Panc1 (cell line): Measurements from ENCODE around the gene SEC61G. TPM values are rescaled to one million over a fixed set of nuclear protein-coding genes. Genes with fewer than 3 reads are reported as not detected.

Experiments
- ATAC-seq: fragments of 200-7000 bp; cut with Tn5 transposase; 2 replicates; pipeline ENCODE4 v1.9.1; 2020; ENCODE audit warnings: mild to moderate bottlenecking, moderate library complexity
- BruUV-seq: library from RNA; stranded (reverse); fragments of 400-500 nt; replicated peaks from 2 replicates; lab custom pipeline; 2021; lab: Mats Ljungman, UMichigan
- CTCF ChIA-PET: fragments of 300-600 bp; sonication (Branson Sonifier 250); formaldehyde crosslinking; loops from one replicate; lab custom pipeline; 2022; ENCODE audit warnings: antibody characterized with exemption; lab: Charles Lee
- POLR2A ChIA-PET: fragments of 300-600 bp; sonication (Branson Sonifier 250); formaldehyde crosslinking; loops from one replicate; lab custom pipeline; 2022; ENCODE audit warnings: antibody characterized with exemption; lab: Charles Lee
- DNase-seq: peaks from one replicate; pipeline ENCODE4 v3.0.0-alpha.2; 2010; ENCODE audit warnings: low read depth, low spot score
- H3K27ac ChIP-seq: 2 replicates; pipeline ENCODE4 v1.5.1; 2011; ENCODE audit warnings: mild to moderate bottlenecking, low read length, inconsistent platforms
- H3K27me3 ChIP-seq: fragments of 200-500 bp; sonication (Bioruptor generic); 2 replicates; pipeline ENCODE4 v1.6.0; 2014; ENCODE audit warnings: low read length, inconsistent platforms; ENCODE audit not compliant: control insufficient read depth, insufficient read depth
- H3K36me3 ChIP-seq: fragments of 200-500 bp; sonication (Bioruptor generic); 2 replicates; pipeline ENCODE4 v1.5.1; 2014; ENCODE audit warnings: inconsistent platforms, mild to moderate bottlenecking, low read length, moderate library complexity; ENCODE audit not compliant: control insufficient read depth, insufficient read depth
- H3K4me1 ChIP-seq: 2 replicates; pipeline ENCODE4 v1.5.1; 2011; ENCODE audit warnings: inconsistent platforms, mild to moderate bottlenecking, low read length, moderate library complexity; ENCODE audit not compliant: control insufficient read depth, insufficient read depth
- H3K4me3 ChIP-seq, 2 experiments: 2 replicates each; pipeline ENCODE4 v1.5.1; 2011 to 2012; ENCODE audit warnings: low read depth in 2 of 2, low read length in 2 of 2, mild to moderate bottlenecking in 2 of 2, inconsistent platforms in 1 of 2, moderate library complexity in 1 of 2
- H3K9me3 ChIP-seq: fragments of 200-500 bp; sonication (Bioruptor generic); 2 replicates; pipeline ENCODE4 v1.5.1; 2014; ENCODE audit warnings: low read depth, mild to moderate bottlenecking, inconsistent platforms, low read length, moderate library complexity; ENCODE audit not compliant: control insufficient read depth, insufficient read depth
- POLR2AphosphoS5 ChIP-seq: IDR thresholded peaks from 2 replicates; pipeline ENCODE4 v1.6.1; 2012; ENCODE audit warnings: mild to moderate bottlenecking, low read depth, low read length, moderate library complexity
- SIN3A ChIP-seq: IDR thresholded peaks from 2 replicates; pipeline ENCODE4 v1.6.1; 2012; ENCODE audit warnings: low read depth, mild to moderate bottlenecking, low read length, moderate library complexity, borderline replicate concordance; ENCODE audit not compliant: insufficient read depth
- TCF7L2 ChIP-seq: IDR thresholded peaks from 2 replicates; pipeline ENCODE4 v1.6.1; 2011; ENCODE audit warnings: mild to moderate bottlenecking, low read depth, low read length, inconsistent platforms
- in situ Hi-C: cut with HindIII; loops from 2 replicates; pipeline ENCODE4 v1.10.0; 2016; ENCODE audit warnings: low sequenced_read_pairs, low pct_unique_long_range_greater_than_20kb
- intact Hi-C: fragments of 100-400 bp; cut with micrococcal nuclease; formaldehyde crosslinking; loops from one replicate; pipeline ENCODE4 v1.10.0; 2022; ENCODE audit not compliant: unreplicated experiment
- total RNA-seq: library from RNA; stranded (reverse); gene quantifications from one replicate; pipeline ENCODE4 v1.2.1, GENCODE V29; 2021; ENCODE audit not compliant: unreplicated experiment
- TF ChIP-seq, protein P1 (sequence below), 2 experiments: IDR thresholded peaks; 2 replicates each; pipeline ENCODE4 v1.6.1; 2011 to 2012; ENCODE audit warnings: low read depth in 2 of 2, control low read depth in 1 of 2, low read length in 1 of 2, mild to moderate bottlenecking in 1 of 2, moderate library complexity in 1 of 2; ENCODE audit not compliant: insufficient read depth in 1 of 2
- TF ChIP-seq, protein P2 (sequence below): fragments of 450-650 bp; IDR thresholded peaks from 2 replicates; pipeline ENCODE4 v1.5.1; 2017; ENCODE audit warnings: mild to moderate bottlenecking

The SEC61G gene
- total RNA-seq, 1 experiment from 2014 or later, result 197 TPM

DNA sequence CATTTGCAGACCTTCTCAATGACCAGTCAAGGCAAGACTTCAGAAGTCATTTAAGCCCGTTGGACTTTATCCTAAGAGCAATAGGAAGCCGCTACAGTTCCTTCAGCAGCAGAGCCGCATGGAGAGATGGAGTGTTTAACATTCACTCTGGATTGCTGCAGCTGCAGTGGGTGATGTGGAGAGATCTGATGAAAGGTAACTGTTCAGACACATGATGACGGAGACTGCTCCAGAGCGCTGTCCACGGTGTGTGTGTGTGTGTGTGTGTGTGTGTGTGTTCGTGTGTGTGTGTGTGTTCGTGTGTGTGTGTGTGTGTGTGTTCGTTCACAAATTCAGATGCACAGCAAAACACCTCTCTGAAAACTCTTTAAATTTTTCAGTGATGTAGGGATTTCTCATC, 37.0 kb downstream of the SEC61G start:
- ATAC-seq (peak; percentile 87), DNase-seq (no peak)
- no peaks in the 10 kb centered on the region for H3K36me3 ChIP-seq
- POLR2A ChIA-PET, result no interaction called here
- TF ChIP-seq POLR2AphosphoS5 (no peak), SIN3A (no peak), TCF7L2 (no peak)
- TF ChIP-seq, protein P1, sequence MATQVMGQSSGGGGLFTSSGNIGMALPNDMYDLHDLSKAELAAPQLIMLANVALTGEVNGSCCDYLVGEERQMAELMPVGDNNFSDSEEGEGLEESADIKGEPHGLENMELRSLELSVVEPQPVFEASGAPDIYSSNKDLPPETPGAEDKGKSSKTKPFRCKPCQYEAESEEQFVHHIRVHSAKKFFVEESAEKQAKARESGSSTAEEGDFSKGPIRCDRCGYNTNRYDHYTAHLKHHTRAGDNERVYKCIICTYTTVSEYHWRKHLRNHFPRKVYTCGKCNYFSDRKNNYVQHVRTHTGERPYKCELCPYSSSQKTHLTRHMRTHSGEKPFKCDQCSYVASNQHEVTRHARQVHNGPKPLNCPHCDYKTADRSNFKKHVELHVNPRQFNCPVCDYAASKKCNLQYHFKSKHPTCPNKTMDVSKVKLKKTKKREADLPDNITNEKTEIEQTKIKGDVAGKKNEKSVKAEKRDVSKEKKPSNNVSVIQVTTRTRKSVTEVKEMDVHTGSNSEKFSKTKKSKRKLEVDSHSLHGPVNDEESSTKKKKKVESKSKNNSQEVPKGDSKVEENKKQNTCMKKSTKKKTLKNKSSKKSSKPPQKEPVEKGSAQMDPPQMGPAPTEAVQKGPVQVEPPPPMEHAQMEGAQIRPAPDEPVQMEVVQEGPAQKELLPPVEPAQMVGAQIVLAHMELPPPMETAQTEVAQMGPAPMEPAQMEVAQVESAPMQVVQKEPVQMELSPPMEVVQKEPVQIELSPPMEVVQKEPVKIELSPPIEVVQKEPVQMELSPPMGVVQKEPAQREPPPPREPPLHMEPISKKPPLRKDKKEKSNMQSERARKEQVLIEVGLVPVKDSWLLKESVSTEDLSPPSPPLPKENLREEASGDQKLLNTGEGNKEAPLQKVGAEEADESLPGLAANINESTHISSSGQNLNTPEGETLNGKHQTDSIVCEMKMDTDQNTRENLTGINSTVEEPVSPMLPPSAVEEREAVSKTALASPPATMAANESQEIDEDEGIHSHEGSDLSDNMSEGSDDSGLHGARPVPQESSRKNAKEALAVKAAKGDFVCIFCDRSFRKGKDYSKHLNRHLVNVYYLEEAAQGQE (IDR thresholded peaks at IDR 0.05; ENCODE audit: insufficient read depth in 1 of 2, low read depth in 2 of 2, low read length in 1 of 2), result no peak
- TF ChIP-seq, protein P2, sequence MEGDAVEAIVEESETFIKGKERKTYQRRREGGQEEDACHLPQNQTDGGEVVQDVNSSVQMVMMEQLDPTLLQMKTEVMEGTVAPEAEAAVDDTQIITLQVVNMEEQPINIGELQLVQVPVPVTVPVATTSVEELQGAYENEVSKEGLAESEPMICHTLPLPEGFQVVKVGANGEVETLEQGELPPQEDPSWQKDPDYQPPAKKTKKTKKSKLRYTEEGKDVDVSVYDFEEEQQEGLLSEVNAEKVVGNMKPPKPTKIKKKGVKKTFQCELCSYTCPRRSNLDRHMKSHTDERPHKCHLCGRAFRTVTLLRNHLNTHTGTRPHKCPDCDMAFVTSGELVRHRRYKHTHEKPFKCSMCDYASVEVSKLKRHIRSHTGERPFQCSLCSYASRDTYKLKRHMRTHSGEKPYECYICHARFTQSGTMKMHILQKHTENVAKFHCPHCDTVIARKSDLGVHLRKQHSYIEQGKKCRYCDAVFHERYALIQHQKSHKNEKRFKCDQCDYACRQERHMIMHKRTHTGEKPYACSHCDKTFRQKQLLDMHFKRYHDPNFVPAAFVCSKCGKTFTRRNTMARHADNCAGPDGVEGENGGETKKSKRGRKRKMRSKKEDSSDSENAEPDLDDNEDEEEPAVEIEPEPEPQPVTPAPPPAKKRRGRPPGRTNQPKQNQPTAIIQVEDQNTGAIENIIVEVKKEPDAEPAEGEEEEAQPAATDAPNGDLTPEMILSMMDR, result no peak
- in situ Hi-C loops, result no loop called here
- H3K27me3 ChIP-seq, result peaks cover 19% of the 10 kb centered on the region
- BruUV-seq, result no TSS peak
- no peaks in the 10 kb centered on the region for H3K4me1 ChIP-seq
- H3K4me3 ChIP-seq, result no peak overlapping the region
- H3K9me3 ChIP-seq, result no peaks in the 10 kb centered on the region
- no peak overlapping the region for H3K27ac ChIP-seq
- intact Hi-C loops, result no loop called here
- CTCF ChIA-PET, result no interaction called here

DNA sequence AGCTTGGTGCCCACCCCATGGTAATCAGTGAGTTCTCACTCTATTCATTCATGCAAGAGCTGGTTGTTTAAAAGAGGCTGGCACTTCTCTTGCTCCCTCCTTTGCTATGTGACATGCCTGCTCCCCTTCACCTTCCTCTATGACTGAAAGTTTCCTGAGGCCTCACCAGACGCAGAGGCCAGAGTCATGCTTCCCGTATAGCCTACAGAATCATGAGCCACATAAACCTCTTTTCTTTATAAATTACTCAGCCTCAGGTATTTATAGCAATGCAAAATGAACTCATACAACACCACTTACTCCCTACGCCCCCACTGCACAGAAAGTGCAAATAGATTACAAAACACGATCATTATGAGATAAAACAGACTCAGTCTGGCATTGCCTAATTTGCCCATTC, 39.0 kb downstream of the SEC61G start:
- Histone ChIP-seq H3K27ac (no peak overlapping the region), H3K9me3 (no peaks in the 10 kb centered on the region), H3K36me3 (no peaks in the 10 kb centered on the region), H3K4me3 (no peak overlapping the region), H3K27me3 (peaks cover 12% of the 10 kb centered on the region), H3K4me1 (no peaks in the 10 kb centered on the region)
- BruUV-seq, result no TSS peak
- in situ Hi-C loops, result no loop called here
- TF ChIP-seq SIN3A (no peak), POLR2AphosphoS5 (no peak), TCF7L2 (no peak)
- TF ChIP-seq, protein P2, result no peak
- TF ChIP-seq, protein P1 (IDR thresholded peaks at IDR 0.05; ENCODE audit: insufficient read depth in 1 of 2, low read depth in 2 of 2, low read length in 1 of 2), result no peak
- intact Hi-C loops, result no loop called here
- POLR2A ChIA-PET, result no interaction called here
- ATAC-seq, result no peak
- no peak for DNase-seq
- CTCF ChIA-PET, result no interaction called here
